Measurements from ENCODE around the gene DZIP3. TPM values are rescaled to one million over a fixed set of nuclear protein-coding genes. Genes with fewer than 3 reads are reported as not detected.

DZIP3 gene
- total RNA-seq, 1 donor from 2014 or later, result 89.0 TPM

DNA sequence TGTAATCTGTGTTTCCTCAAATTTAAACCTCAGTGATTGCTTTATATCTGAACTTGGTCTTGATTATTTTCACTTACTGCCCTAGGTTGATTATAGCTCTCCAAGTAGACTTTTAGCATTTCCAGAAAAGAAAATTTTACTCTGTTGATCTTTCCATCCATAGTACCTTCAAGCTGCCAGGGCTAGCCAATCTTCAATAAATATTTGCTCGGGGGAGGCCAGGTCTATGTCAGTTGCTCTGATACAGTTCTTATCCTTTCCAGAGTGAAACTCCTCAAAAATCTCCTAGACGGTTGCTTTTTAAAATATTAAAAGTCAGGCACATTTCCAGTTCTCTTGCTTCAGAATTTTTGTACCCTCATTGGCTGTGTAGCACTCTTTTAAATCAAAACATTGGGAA, 128.9 kb downstream of the DZIP3 start:
- no peak overlapping the region for H3K9ac ChIP-seq
- H3K36me3 ChIP-seq, result no peaks in the 10 kb centered on the region
- H3K4me3 ChIP-seq, result no peak overlapping the region
- H3K4me3 Mint-ChIP-seq, result no peak overlapping the region
- no peak overlapping the region for H3K27ac ChIP-seq
- H3K9me3 ChIP-seq (ENCODE audit: low read depth), result no peaks in the 10 kb centered on the region
- H3K27me3 Mint-ChIP-seq (ENCODE audit: insufficient read depth, low read depth), result no peaks in the 10 kb centered on the region
- no peaks in the 10 kb centered on the region for H3K36me3 Mint-ChIP-seq
- H3K9me3 Mint-ChIP-seq, result no peaks in the 10 kb centered on the region
- H3F3A ChIP-seq (ENCODE audit: low read depth), result no peaks in the 10 kb centered on the region
- H2AFZ ChIP-seq (replicated peaks), result no peak overlapping the region
- no peak for DNase-seq (ENCODE audit: low spot score)
- H3K4me1 ChIP-seq, result no peaks in the 10 kb centered on the region
- no peaks in the 10 kb centered on the region for H3K27me3 ChIP-seq
- H3K4me1 Mint-ChIP-seq, result no peaks in the 10 kb centered on the region
- TF ChIP-seq EZH2 (IDR thresholded peaks at IDR 0.05) (no peak), CTCF (IDR thresholded peaks at IDR 0.05) (no peak), EZH2phosphoT487 (IDR thresholded peaks at IDR 0.05) (no peak)
- H3K27ac Mint-ChIP-seq, result no peak overlapping the region
- H3K79me2 ChIP-seq (ENCODE audit: low read depth), result no peaks in the 10 kb centered on the region
- H4K20me1 ChIP-seq (ENCODE audit: low read depth), result no peaks in the 10 kb centered on the region
- no peak overlapping the region for H3K4me2 ChIP-seq

DNA sequence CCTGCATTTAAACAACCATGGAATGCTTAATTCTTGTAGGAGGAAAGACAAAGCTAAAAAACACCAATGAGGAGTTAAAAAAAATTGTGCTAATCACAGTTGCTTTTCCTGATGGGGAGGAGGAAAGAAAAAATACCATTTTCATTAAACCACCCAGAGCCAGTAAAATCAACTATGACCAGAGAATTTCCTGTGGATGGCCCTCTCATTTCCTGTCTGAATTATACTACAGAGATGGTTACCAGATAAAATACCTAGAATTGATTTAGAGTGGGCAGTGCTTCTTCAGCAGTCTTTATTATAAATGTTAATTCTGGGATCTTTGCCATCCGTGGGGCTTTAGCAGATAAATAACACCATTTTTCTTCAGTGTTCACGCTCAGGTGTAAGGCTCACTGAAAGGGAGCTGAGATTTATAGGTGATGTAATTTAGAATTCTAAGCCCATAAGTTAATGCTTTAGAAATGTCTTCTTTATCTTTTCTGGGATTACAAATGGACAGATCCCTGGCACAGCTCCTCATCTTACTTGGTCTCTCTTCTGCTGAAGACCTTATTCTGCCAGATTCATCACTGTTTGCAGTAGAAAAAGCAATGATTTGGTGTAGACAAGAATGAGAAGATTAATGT, 129.8 kb downstream of the DZIP3 start:
- TF ChIP-seq EZH2phosphoT487 (IDR thresholded peaks at IDR 0.05) (no peak), CTCF (IDR thresholded peaks at IDR 0.05) (no peak), EZH2 (IDR thresholded peaks at IDR 0.05) (no peak)
- Mint-ChIP-seq H3K9me3 (no peaks in the 10 kb centered on the region), H3K4me3 (no peak overlapping the region), H3K4me1 (no peaks in the 10 kb centered on the region), H3K27ac (no peak overlapping the region), H3K36me3 (no peaks in the 10 kb centered on the region), H3K27me3 (ENCODE audit: insufficient read depth, low read depth) (no peaks in the 10 kb centered on the region)
- H3K4me2 ChIP-seq, result no peak overlapping the region
- H3K4me1 ChIP-seq, result no peaks in the 10 kb centered on the region
- no peaks in the 10 kb centered on the region for H3K9me3 ChIP-seq (ENCODE audit: low read depth)
- no peak overlapping the region for H3K4me3 ChIP-seq
- DNase-seq (ENCODE audit: low spot score), result no peak
- H2AFZ ChIP-seq (replicated peaks), result no peak overlapping the region
- H3K27me3 ChIP-seq, result no peaks in the 10 kb centered on the region
- H3K27ac ChIP-seq, result no peak overlapping the region
- no peaks in the 10 kb centered on the region for H3K36me3 ChIP-seq
- no peaks in the 10 kb centered on the region for H3K79me2 ChIP-seq (ENCODE audit: low read depth)
- H4K20me1 ChIP-seq (ENCODE audit: low read depth), result no peaks in the 10 kb centered on the region
- H3F3A ChIP-seq (ENCODE audit: low read depth), result no peaks in the 10 kb centered on the region
- H3K9ac ChIP-seq, result no peak overlapping the region

- H3K79me2 ChIP-seq (ENCODE audit: low read depth), result no peaks in the 10 kb centered on the region
- no peaks in the 10 kb centered on the region for H3F3A ChIP-seq (ENCODE audit: low read depth)
- Mint-ChIP-seq H3K4me1 (no peaks in the 10 kb centered on the region), H3K27ac (no peak overlapping the region), H3K27me3 (ENCODE audit: insufficient read depth, low read depth) (no peaks in the 10 kb centered on the region), H3K36me3 (no peaks in the 10 kb centered on the region), H3K4me3 (no peak overlapping the region), H3K9me3 (no peaks in the 10 kb centered on the region)
- H4K20me1 ChIP-seq (ENCODE audit: low read depth), result no peaks in the 10 kb centered on the region
- no peak for DNase-seq (ENCODE audit: low spot score)
- H3K4me1 ChIP-seq, result no peaks in the 10 kb centered on the region
- H3K36me3 ChIP-seq, result no peaks in the 10 kb centered on the region
- no peak overlapping the region for H3K9ac ChIP-seq
- H3K4me3 ChIP-seq, result no peak overlapping the region
- H2AFZ ChIP-seq (replicated peaks), result no peak overlapping the region
- H3K27ac ChIP-seq, result no peak overlapping the region
- no peaks in the 10 kb centered on the region for H3K27me3 ChIP-seq
- TF ChIP-seq CTCF (IDR thresholded peaks at IDR 0.05), result no peak
- no peak for TF ChIP-seq EZH2phosphoT487 (IDR thresholded peaks at IDR 0.05)
- no peak for TF ChIP-seq EZH2 (IDR thresholded peaks at IDR 0.05)
- H3K9me3 ChIP-seq (ENCODE audit: low read depth), result no peaks in the 10 kb centered on the region
- H3K4me2 ChIP-seq, result no peak overlapping the region
Measured at GRCh38 chr3:108722724-108723123, 133.2 kb downstream of the DZIP3 start.

Measured in neural progenitor cell (in vitro differentiated cells).